H9 (cell line): ENCODE results near the gene HBG2. TPM values are rescaled to one million over a fixed set of nuclear protein-coding genes. Genes with fewer than 3 reads are reported as not detected.

ENCODE experiments used
- DNase-seq: peaks from one replicate; pipeline ENCODE4 v3.0.0-alpha.2; 2017
- H2AFZ ChIP-seq: one replicate; pipeline ENCODE4 v1.6.1; 2013; ENCODE audit warnings: mild to moderate bottlenecking, low read length, control low read depth, moderate library complexity
- H2AK5ac ChIP-seq: 2 replicates; pipeline ENCODE4 v1.6.1; 2013; ENCODE audit warnings: low read length, control low read depth, mixed read lengths; ENCODE audit not compliant: insufficient read length
- H2BK120ac ChIP-seq: one replicate; pipeline ENCODE4 v1.6.1; 2013; ENCODE audit warnings: low read depth, mild to moderate bottlenecking, low read length, control low read depth, inconsistent platforms; ENCODE audit not compliant: poor library complexity, severe bottlenecking
- H2BK12ac ChIP-seq: 2 replicates; pipeline ENCODE4 v1.6.1; 2013; ENCODE audit warnings: low read length, control low read depth, mixed read lengths, low read depth; ENCODE audit not compliant: insufficient read length
- H2BK15ac ChIP-seq: 2 replicates; pipeline ENCODE4 v1.6.1; 2013; ENCODE audit warnings: low read depth, low read length, control low read depth
- H2BK20ac ChIP-seq: one replicate; pipeline ENCODE4 v1.6.1; 2013; ENCODE audit warnings: low read depth, mild to moderate bottlenecking, low read length, control low read depth, inconsistent platforms; ENCODE audit not compliant: poor library complexity, severe bottlenecking
- H2BK5ac ChIP-seq: 2 replicates; pipeline ENCODE4 v1.6.1; 2013; ENCODE audit warnings: low read length, control low read depth, mixed read lengths; ENCODE audit not compliant: insufficient read length
- H3K14ac ChIP-seq: 2 replicates; pipeline ENCODE4 v1.6.1; 2013; ENCODE audit warnings: low read length, control low read depth; ENCODE audit not compliant: insufficient read depth
- H3K18ac ChIP-seq: 2 replicates; pipeline ENCODE4 v1.6.1; 2013; ENCODE audit warnings: low read depth, mild to moderate bottlenecking, mixed read lengths, low read length, control low read depth; ENCODE audit not compliant: insufficient read length
- H3K23ac ChIP-seq: 2 replicates; pipeline ENCODE4 v1.6.1; 2013; ENCODE audit warnings: low read length, control low read depth, mixed read lengths, low read depth; ENCODE audit not compliant: insufficient read length
- H3K23me2 ChIP-seq: 2 replicates; pipeline ENCODE4 v1.6.1; 2013; ENCODE audit warnings: low read depth, mild to moderate bottlenecking, mixed read lengths, low read length, control low read depth; ENCODE audit not compliant: insufficient read length, poor library complexity, severe bottlenecking
- H3K27ac ChIP-seq: 2 replicates; pipeline ENCODE4 v1.5.1; 2013; ENCODE audit warnings: low read length, control low read depth, mixed read lengths, low read depth; ENCODE audit not compliant: insufficient read length
- H3K27me3 ChIP-seq: 2 replicates; pipeline ENCODE4 v1.6.1; 2013; ENCODE audit warnings: low read length, control low read depth, inconsistent platforms; ENCODE audit not compliant: insufficient read depth
- H3K4ac ChIP-seq: 2 replicates; pipeline ENCODE4 v1.6.1; 2013; ENCODE audit warnings: low read depth, mild to moderate bottlenecking, control low read depth, inconsistent platforms, low read length, moderate library complexity
- H3K4me1 ChIP-seq: 2 replicates; pipeline ENCODE4 v1.6.1; 2013; ENCODE audit warnings: low read length, control low read depth, inconsistent platforms; ENCODE audit not compliant: insufficient read depth
- H3K4me2 ChIP-seq: 2 replicates; pipeline ENCODE4 v1.6.1; 2013; ENCODE audit warnings: low read length, control low read depth, mixed read lengths; ENCODE audit not compliant: insufficient read length, insufficient read depth
- H3K56ac ChIP-seq: 2 replicates; pipeline ENCODE4 v1.6.1; 2013; ENCODE audit warnings: low read depth, mild to moderate bottlenecking, mixed read lengths, low read length, control low read depth; ENCODE audit not compliant: insufficient read length
- H3K79me1 ChIP-seq: 2 replicates; pipeline ENCODE4 v1.6.1; 2013; ENCODE audit warnings: low read depth, mild to moderate bottlenecking, moderate library complexity, low read length, control low read depth, inconsistent platforms; ENCODE audit not compliant: insufficient read depth, poor library complexity, severe bottlenecking
- H3K79me2 ChIP-seq: 2 replicates; pipeline ENCODE4 v1.6.1; 2013; ENCODE audit warnings: low read length, control low read depth, inconsistent platforms; ENCODE audit not compliant: insufficient read depth
- H3K9ac ChIP-seq: 2 replicates; pipeline ENCODE4 v1.6.1; 2013; ENCODE audit warnings: low read length, control low read depth, mixed read lengths; ENCODE audit not compliant: insufficient read length; ENCODE audit errors: extremely low read depth
- H3K9me3 ChIP-seq: one replicate; pipeline ENCODE4 v1.6.1; 2013; ENCODE audit warnings: low read depth, low read length, inconsistent platforms; ENCODE audit not compliant: control insufficient read depth
- H3T11ph ChIP-seq: one replicate; pipeline ENCODE4 v1.6.1; 2013; ENCODE audit warnings: mild to moderate bottlenecking, low read length, control low read depth, inconsistent platforms
- H4K20me1 ChIP-seq: one replicate; pipeline ENCODE4 v1.6.1; 2013; ENCODE audit not compliant: control insufficient read depth, insufficient read length, insufficient read depth
- H4K5ac ChIP-seq: 2 replicates; pipeline ENCODE4 v1.6.1; 2013; ENCODE audit warnings: low read depth, mild to moderate bottlenecking, mixed read lengths, low read length, control low read depth; ENCODE audit not compliant: insufficient read length
- H4K8ac ChIP-seq: replicated peaks from 2 replicates; pipeline ENCODE4 v1.6.1; 2013; ENCODE audit warnings: low read length, control low read depth, mixed read lengths, low read depth; ENCODE audit not compliant: insufficient read length
- H4K91ac ChIP-seq: 2 replicates; pipeline ENCODE4 v1.6.1; 2013; ENCODE audit warnings: low read depth, mild to moderate bottlenecking, moderate library complexity, mixed read lengths, low read length, control low read depth; ENCODE audit not compliant: insufficient read length
- H3K27ac Mint-ChIP-seq, 3 experiments: 2 replicates in 2 of 3; 3 replicates in 1 of 3; pipeline ENCODE4 v1.8.0; 2020 to 2021; ENCODE audit warnings: mixed read lengths in 3 of 3, mild to moderate bottlenecking in 1 of 3, moderate library complexity in 1 of 3
- H3K27me3 Mint-ChIP-seq: 2 replicates; pipeline ENCODE4 v1.8.0; 2021; ENCODE audit warnings: low read depth, mild to moderate bottlenecking, moderate library complexity, mixed read lengths
- H3K36me3 Mint-ChIP-seq, 3 experiments: 2 replicates in 2 of 3; 3 replicates in 1 of 3; pipeline ENCODE4 v1.8.0; 2020 to 2021; ENCODE audit warnings: low read depth in 3 of 3, mixed read lengths in 3 of 3; ENCODE audit not compliant: insufficient read depth in 1 of 3
- H3K4me1 Mint-ChIP-seq, 2 experiments: 2 replicates each; pipeline ENCODE4 v1.8.0; 2020; ENCODE audit warnings: mixed read lengths in 2 of 2
- H3K4me3 Mint-ChIP-seq, 2 experiments: 2 replicates in 1 of 2; 3 replicates in 1 of 2; pipeline ENCODE4 v1.8.0; 2020 to 2021; ENCODE audit warnings: mild to moderate bottlenecking in 2 of 2, mixed read lengths in 2 of 2, moderate library complexity in 1 of 2
- H3K9me3 Mint-ChIP-seq, 2 experiments: 2 replicates in 1 of 2; 3 replicates in 1 of 2; pipeline ENCODE4 v1.8.0; 2020; ENCODE audit warnings: mild to moderate bottlenecking in 2 of 2, mixed read lengths in 2 of 2, moderate library complexity in 1 of 2
- WGBS: extraction: QIAGEN DNeasy Blood & Tissue Kit; methylation state at CpG from one replicate; pipeline ENCODE4 v1.1.7; 2013; ENCODE audit warnings: missing lambda C conversion rate, low lambda C conversion rate, mixed read lengths; ENCODE audit not compliant: insufficient read length; ENCODE audit errors: extremely low coverage; 5-methylcytosine and 5-hydroxymethylcytosine counted together
- total RNA-seq: library from RNA; stranded (reverse); gene quantifications from 2 replicates; pipeline ENCODE4 v1.2.1, GENCODE V29; 2021
- TF ChIP-seq, protein P1 (sequence below): fragments of 200-600 bp; sonication (generic); conservative IDR thresholded peaks from 3 replicates; pipeline ENCODE4 v1.8.0; 2021; ENCODE audit warnings: antibody characterized with exemption, mild to moderate bottlenecking

The HBG2 gene
- total RNA-seq, 1 experiment from 2014 or later = not detected

DNA sequence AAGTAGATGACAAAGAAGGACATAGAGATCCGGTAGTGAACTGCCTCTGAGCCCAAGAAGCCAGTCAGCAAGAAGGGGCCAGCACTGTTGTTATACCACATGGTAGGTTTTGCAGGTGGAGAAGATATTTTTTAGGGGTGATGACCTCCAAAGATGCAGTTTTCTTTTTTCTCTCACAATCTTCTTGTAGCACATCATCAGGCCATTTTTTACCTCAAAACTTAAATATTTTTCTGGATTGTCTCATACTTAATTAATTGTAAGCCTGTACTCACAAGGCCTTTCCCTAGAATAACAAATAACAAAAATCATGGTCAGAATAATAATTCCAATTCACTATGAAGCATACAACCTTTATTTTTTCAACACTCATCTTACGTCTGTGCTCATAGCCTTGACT is 47.3 kb upstream of the HBG2 start, which contains the start of gene OR51B4:
OR51B4 (minus strand) TSS at position 101 of the 400 bp plus-strand sequence; CDS start at position 101, 0 bp downstream.
- Histone ChIP-seq H4K20me1 (no peaks in the 10 kb centered on the region), H3K4me1 (no peaks in the 10 kb centered on the region), H3K23me2 (no peaks in the 10 kb centered on the region), H3K9ac (no peak within 1 kb of the TSS), H3K23ac (no peak within 1 kb of the TSS), H2BK12ac (no peak within 1 kb of the TSS), H3K14ac (no peak within 1 kb of the TSS), H3K56ac (no peak within 1 kb of the TSS), H3K4me2 (no peak within 1 kb of the TSS), H4K5ac (no peak within 1 kb of the TSS), H3K18ac (no peak within 1 kb of the TSS), H3K79me2 (no peaks in the 10 kb centered on the region), H2AK5ac (no peak within 1 kb of the TSS), H3K4ac (no peak within 1 kb of the TSS), H3K79me1 (no peaks in the 10 kb centered on the region), H4K8ac (no peak within 1 kb of the TSS), H3K27me3 (no peaks in the 10 kb centered on the region), H2AFZ (no peak within 1 kb of the TSS), H3K9me3 (no peaks in the 10 kb centered on the region), H2BK15ac (no peak within 1 kb of the TSS), H2BK20ac (no peak within 1 kb of the TSS), H2BK5ac (no peak within 1 kb of the TSS), H4K91ac (no peak within 1 kb of the TSS), H3K27ac (no peak within 1 kb of the TSS), H3T11ph (no peak within 1 kb of the TSS), H2BK120ac (no peak within 1 kb of the TSS)
- H3K27me3 Mint-ChIP-seq = no peaks in the 10 kb centered on the region
- WGBS = no CpG with 5 or more reads among the region's 2 CpGs
- no peak within 1 kb of the TSS; a peak in 1 of 7 replicates for H3K27ac Mint-ChIP-seq
- H3K9me3 Mint-ChIP-seq = no peaks in the 10 kb centered on the region
- no peak within 1 kb of the TSS for H3K4me3 Mint-ChIP-seq
- TF ChIP-seq, protein P1, sequence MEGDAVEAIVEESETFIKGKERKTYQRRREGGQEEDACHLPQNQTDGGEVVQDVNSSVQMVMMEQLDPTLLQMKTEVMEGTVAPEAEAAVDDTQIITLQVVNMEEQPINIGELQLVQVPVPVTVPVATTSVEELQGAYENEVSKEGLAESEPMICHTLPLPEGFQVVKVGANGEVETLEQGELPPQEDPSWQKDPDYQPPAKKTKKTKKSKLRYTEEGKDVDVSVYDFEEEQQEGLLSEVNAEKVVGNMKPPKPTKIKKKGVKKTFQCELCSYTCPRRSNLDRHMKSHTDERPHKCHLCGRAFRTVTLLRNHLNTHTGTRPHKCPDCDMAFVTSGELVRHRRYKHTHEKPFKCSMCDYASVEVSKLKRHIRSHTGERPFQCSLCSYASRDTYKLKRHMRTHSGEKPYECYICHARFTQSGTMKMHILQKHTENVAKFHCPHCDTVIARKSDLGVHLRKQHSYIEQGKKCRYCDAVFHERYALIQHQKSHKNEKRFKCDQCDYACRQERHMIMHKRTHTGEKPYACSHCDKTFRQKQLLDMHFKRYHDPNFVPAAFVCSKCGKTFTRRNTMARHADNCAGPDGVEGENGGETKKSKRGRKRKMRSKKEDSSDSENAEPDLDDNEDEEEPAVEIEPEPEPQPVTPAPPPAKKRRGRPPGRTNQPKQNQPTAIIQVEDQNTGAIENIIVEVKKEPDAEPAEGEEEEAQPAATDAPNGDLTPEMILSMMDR = no peak
- H3K4me1 Mint-ChIP-seq = no peaks in the 10 kb centered on the region
- no peak for DNase-seq
- H3K36me3 Mint-ChIP-seq = no peaks in the 10 kb centered on the region
